Measurements from ENCODE around the gene BNIP5. TPM values are rescaled to one million over a fixed set of nuclear protein-coding genes. Genes with fewer than 3 reads are reported as not detected.

The BNIP5 gene
- polyA plus RNA-seq, 3 donors, result not detected

GRCh38 chr6:36358226-36358915 is 21.7 kb upstream of the BNIP5 start:
- Histone ChIP-seq H2AFZ (ENCODE audit: insufficient read depth, low read depth, low read length, poor library complexity, severe bottlenecking) (no peak overlapping the region), H3K4me3 (replicated peaks in 1 of 3; ENCODE audit: low read depth in 2 of 3, low read length in 3 of 3) (no peak overlapping the region), H3K27ac (ENCODE audit: low read depth in 1 of 2, low read length in 2 of 2) (no peak overlapping the region), H3K9me3 (replicated peaks in 1 of 2; ENCODE audit: control insufficient read depth in 1 of 2, insufficient read depth in 1 of 2, low read length in 2 of 2) (no peaks in the 10 kb centered on the region), H3K4me2 (replicated peaks; ENCODE audit: extremely low read depth, low read length, poor library complexity, severe bottlenecking) (no peak overlapping the region), H3K79me2 (ENCODE audit: insufficient read depth, low read length) (no peaks in the 10 kb centered on the region), H4K20me1 (ENCODE audit: insufficient read depth, low read length) (no peaks in the 10 kb centered on the region), H3K27me3 (ENCODE audit: control insufficient read depth in 2 of 2, insufficient read depth in 2 of 2, low read length in 2 of 2) (no peaks in the 10 kb centered on the region), H3K9ac (ENCODE audit: insufficient read depth, low read length, poor library complexity, severe bottlenecking) (no peak overlapping the region), H3K36me3 (replicated peaks in 1 of 2; ENCODE audit: control insufficient read depth in 1 of 2, insufficient read depth in 2 of 2, low read length in 2 of 2) (no peaks in the 10 kb centered on the region), H3K4me1 (ENCODE audit: control insufficient read depth in 1 of 2, insufficient read depth in 2 of 2, low read length in 2 of 2) (peaks cover 33 to 36% of the 10 kb centered on the region in 2 donors)
- no peak overlapping the region for H3K4me3 Mint-ChIP-seq
- TF ChIP-seq CTCF (IDR thresholded peaks at IDR 0.05), result no peak
- no peak overlapping the region for H3K27ac Mint-ChIP-seq
- peaks cover 0 to 2% (median 2%) of the 10 kb centered on the region in 3 donors for H3K27me3 Mint-ChIP-seq (ENCODE audit: low read depth in 3 of 3)
- intact Hi-C loops (cut with micrococcal nuclease), result no loop called here
- WGBS (ENCODE audit: insufficient coverage), result no CpG with 5 or more reads among the region's 4 CpGs
- no peak for DNase-seq
- H3K9me3 Mint-ChIP-seq, result no peaks in the 10 kb centered on the region
- peaks cover 34% of the 10 kb centered on the region for H3K4me1 Mint-ChIP-seq
- peaks cover 0 to 1% of the 10 kb centered on the region in 2 donors for H3K36me3 Mint-ChIP-seq

- Histone ChIP-seq H3K36me3 (replicated peaks in 1 of 2; ENCODE audit: control insufficient read depth in 1 of 2, insufficient read depth in 2 of 2, low read length in 2 of 2) (no peaks in the 10 kb centered on the region), H3K27ac (ENCODE audit: low read depth in 1 of 2, low read length in 2 of 2) (no peak overlapping the region), H3K4me2 (replicated peaks; ENCODE audit: extremely low read depth, low read length, poor library complexity, severe bottlenecking) (no peak overlapping the region), H3K4me1 (ENCODE audit: control insufficient read depth in 1 of 2, insufficient read depth in 2 of 2, low read length in 2 of 2) (peaks cover 28 to 30% of the 10 kb centered on the region in 2 donors), H2AFZ (ENCODE audit: insufficient read depth, low read depth, low read length, poor library complexity, severe bottlenecking) (no peak overlapping the region), H3K79me2 (ENCODE audit: insufficient read depth, low read length) (no peaks in the 10 kb centered on the region), H3K27me3 (ENCODE audit: control insufficient read depth in 2 of 2, insufficient read depth in 2 of 2, low read length in 2 of 2) (no peaks in the 10 kb centered on the region), H3K9me3 (replicated peaks in 1 of 2; ENCODE audit: control insufficient read depth in 1 of 2, insufficient read depth in 1 of 2, low read length in 2 of 2) (no peaks in the 10 kb centered on the region), H3K4me3 (replicated peaks in 1 of 3; ENCODE audit: low read depth in 2 of 3, low read length in 3 of 3) (no peak overlapping the region), H4K20me1 (ENCODE audit: insufficient read depth, low read length) (no peaks in the 10 kb centered on the region), H3K9ac (ENCODE audit: insufficient read depth, low read length, poor library complexity, severe bottlenecking) (no peak overlapping the region)
- DNase-seq, result no peak
- H3K9me3 Mint-ChIP-seq, result peaks cover 0 to 2% (median 0%) of the 10 kb centered on the region in 7 donors
- peaks cover 29% of the 10 kb centered on the region for H3K4me1 Mint-ChIP-seq
- H3K36me3 Mint-ChIP-seq, result peaks cover 0 to 1% of the 10 kb centered on the region in 2 donors
- no peak overlapping the region for H3K4me3 Mint-ChIP-seq
- H3K27ac Mint-ChIP-seq, result no peak overlapping the region
- intact Hi-C loops (cut with micrococcal nuclease), result no loop called here
- H3K27me3 Mint-ChIP-seq (ENCODE audit: low read depth in 3 of 3), result peaks cover 0 to 2% (median 2%) of the 10 kb centered on the region in 3 donors
- no peak for TF ChIP-seq CTCF (IDR thresholded peaks at IDR 0.05)
- 90% methylated on average over 3 of the region's 3 CpGs for WGBS (ENCODE audit: insufficient coverage)
Measured at GRCh38 chr6:36357872-36358225, 21.2 kb upstream of the BNIP5 start.

All from CD14-positive monocyte (primary cell).